Ishikawa (cell line): ENCODE measurements around the gene IFI35.

Source experiments
- CEBPB ChIP-seq: IDR thresholded peaks from 2 replicates; pipeline ENCODE4 v1.6.1; 2012
- CREB1 ChIP-seq: IDR thresholded peaks from 2 replicates; pipeline ENCODE4 v1.6.1; 2012; ENCODE audit warnings: low read depth
- EGR1 ChIP-seq: IDR thresholded peaks from 2 replicates; pipeline ENCODE4 v1.6.1; 2012
- EP300 ChIP-seq: IDR thresholded peaks from 2 replicates; pipeline ENCODE4 v1.6.1; 2012; ENCODE audit warnings: borderline replicate concordance
- FOXM1 ChIP-seq: IDR thresholded peaks from 2 replicates; pipeline ENCODE4 v1.6.1; 2012; ENCODE audit warnings: low read depth, borderline replicate concordance
- MAX ChIP-seq: IDR thresholded peaks from 2 replicates; pipeline ENCODE4 v1.6.1; 2012
- NFIC ChIP-seq: IDR thresholded peaks from 2 replicates; pipeline ENCODE4 v1.6.1; 2012
- RAD21 ChIP-seq: IDR thresholded peaks from 2 replicates; pipeline ENCODE4 v1.6.1; 2012; ENCODE audit warnings: low read depth
- REST ChIP-seq: IDR thresholded peaks from 2 replicates; pipeline ENCODE4 v1.6.1; 2012; ENCODE audit warnings: low read depth, mild to moderate bottlenecking
- TAF1 ChIP-seq: IDR thresholded peaks from 2 replicates; pipeline ENCODE4 v1.6.1; 2012; ENCODE audit warnings: low read depth, mild to moderate bottlenecking
- TCF12 ChIP-seq: IDR thresholded peaks from 2 replicates; pipeline ENCODE4 v1.6.1; 2012; ENCODE audit warnings: low read depth
- TEAD4 ChIP-seq: IDR thresholded peaks from 2 replicates; pipeline ENCODE4 v1.6.1; 2012
- USF1 ChIP-seq: IDR thresholded peaks from 2 replicates; pipeline ENCODE4 v1.6.1; 2012
- YY1 ChIP-seq: IDR thresholded peaks from 2 replicates; pipeline ENCODE4 v1.6.1; 2012; ENCODE audit warnings: low read depth
- ZBTB7A ChIP-seq: IDR thresholded peaks from 2 replicates; pipeline ENCODE4 v1.6.1; 2012; ENCODE audit warnings: low read depth

Gene IFI35

GRCh38 chr17:42975265-42975664, 31.3 kb upstream of the IFI35 start:
- TF ChIP-seq CREB1 (no peak), RAD21 (no peak), TCF12 (no peak), CEBPB (no peak), FOXM1 (no peak), REST (no peak), YY1 (no peak), EP300 (no peak)

- TF ChIP-seq TAF1: no peak
- TF ChIP-seq RAD21: no peak
- no peak for TF ChIP-seq REST
- no peak for TF ChIP-seq USF1
These were observed 26.9 kb upstream of the IFI35 start, which contains the start of gene PTGES3L for GRCh38 chr17:42979511-42980273. PTGES3L (minus strand) TSS chr17:42980080; CDS start chr17:42980053, 27 bp downstream.

GRCh38 chr17:42980274-42980765, 26.3 kb upstream of the IFI35 start, which contains the start of gene RUNDC1:
RUNDC1 (plus strand) TSS chr17:42980565; CDS start chr17:42980577, 12 bp downstream.
- TF ChIP-seq TAF1 (peak; percentile 91), FOXM1 (no peak), TEAD4 (peak; percentile 4; the same call in 1 of the 2 replicates), TCF12 (peak; percentile 47; the same call in 1 of the 2 replicates), CEBPB (no peak), USF1 (no peak), RAD21 (no peak), YY1 (peak; percentile 97), ZBTB7A (no peak), MAX (no peak), NFIC (no peak), CREB1 (0 out of 2 replicates have a peak, but pooled peaks have one; percentile 15), EGR1 (no peak)

GRCh38 chr17:42980766-42981397, 25.7 kb upstream of the IFI35 start:
- TF ChIP-seq NFIC (no peak), CREB1 (no peak), FOXM1 (no peak), USF1 (no peak), TAF1 (0 out of 2 replicates have a peak, but pooled peaks have one; percentile 34), TEAD4 (no peak), EP300 (no peak), MAX (peak; percentile 87), EGR1 (no peak), RAD21 (peak; percentile 26; the same call in 1 of the 2 replicates)

- TF ChIP-seq REST (no peak), ZBTB7A (no peak)
These were observed 24.3 kb upstream of the IFI35 start for GRCh38 chr17:42982266-42982665.
